Measurements from ENCODE around the gene GUCA1A. TPM values are rescaled to one million over a fixed set of nuclear protein-coding genes. Genes with fewer than 3 reads are reported as not detected.

GUCA1A gene
- not detected in 2 replicates for total RNA-seq

DNA sequence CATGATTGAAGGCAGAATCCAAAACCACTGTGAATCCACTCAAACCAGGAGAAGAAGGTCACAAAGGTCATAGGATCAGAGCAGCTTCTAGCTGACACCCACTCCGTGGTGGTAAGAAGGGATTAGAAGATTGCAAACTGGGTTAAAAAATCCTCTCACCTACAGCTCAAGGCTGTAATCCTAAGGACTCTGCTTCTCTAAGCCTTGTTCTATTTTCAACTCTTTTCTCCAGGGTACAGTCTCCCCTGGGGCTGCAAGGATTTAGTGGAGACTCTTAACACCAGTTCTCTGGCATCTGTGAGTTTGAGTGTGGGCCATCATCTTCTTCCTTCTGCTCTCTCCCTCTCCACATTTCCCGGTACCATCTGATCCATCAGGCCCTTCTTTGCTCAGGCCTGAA is at the start of gene GUCA1A:
Gene GUCA1A, plus strand, starts transcription at position 264 of the 400 bp plus-strand sequence. CDS start 250 bp downstream, outside the sequence.

DNA sequence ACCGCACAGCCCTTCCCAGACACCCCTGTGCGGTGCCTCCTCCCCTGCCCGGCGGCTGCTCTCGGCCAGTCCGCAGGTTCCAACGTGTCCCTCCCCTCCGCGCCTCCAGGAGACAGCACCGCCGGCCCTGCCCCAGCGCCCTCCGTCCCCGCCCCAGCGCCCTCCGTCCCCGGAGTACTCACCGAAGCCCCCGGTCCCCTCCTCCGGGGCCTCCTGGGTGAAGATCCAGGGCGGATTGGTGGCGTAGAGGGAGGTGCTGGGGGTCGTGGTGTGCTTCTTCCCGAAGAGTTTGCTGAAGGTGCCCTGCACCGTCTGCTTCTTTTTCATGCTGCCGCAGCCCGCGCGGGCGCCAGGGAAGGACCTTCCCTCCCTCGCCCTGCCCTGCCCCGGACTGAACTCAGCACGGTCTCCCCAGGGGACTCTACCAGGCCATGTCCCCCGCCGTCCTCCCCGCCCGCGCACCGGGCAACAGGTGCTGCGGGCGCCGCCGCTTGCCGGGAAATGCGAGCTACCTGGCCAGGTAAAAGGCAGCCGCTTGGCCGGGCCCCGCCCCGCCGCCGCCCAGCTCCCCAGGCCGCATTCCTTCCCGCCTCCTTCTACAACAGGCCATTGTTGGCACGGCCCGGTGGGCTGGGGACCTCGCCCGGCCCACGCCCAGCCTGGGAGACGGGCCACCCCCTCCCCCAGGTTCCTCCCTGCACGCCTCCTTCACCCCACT is 30.9 kb upstream of the GUCA1A start, which contains the start of gene C6orf132:
Gene C6orf132, minus strand, starts transcription at position 503 of the 718 bp plus-strand sequence. Its CDS starts 176 bp downstream, at position 327.

DNA sequence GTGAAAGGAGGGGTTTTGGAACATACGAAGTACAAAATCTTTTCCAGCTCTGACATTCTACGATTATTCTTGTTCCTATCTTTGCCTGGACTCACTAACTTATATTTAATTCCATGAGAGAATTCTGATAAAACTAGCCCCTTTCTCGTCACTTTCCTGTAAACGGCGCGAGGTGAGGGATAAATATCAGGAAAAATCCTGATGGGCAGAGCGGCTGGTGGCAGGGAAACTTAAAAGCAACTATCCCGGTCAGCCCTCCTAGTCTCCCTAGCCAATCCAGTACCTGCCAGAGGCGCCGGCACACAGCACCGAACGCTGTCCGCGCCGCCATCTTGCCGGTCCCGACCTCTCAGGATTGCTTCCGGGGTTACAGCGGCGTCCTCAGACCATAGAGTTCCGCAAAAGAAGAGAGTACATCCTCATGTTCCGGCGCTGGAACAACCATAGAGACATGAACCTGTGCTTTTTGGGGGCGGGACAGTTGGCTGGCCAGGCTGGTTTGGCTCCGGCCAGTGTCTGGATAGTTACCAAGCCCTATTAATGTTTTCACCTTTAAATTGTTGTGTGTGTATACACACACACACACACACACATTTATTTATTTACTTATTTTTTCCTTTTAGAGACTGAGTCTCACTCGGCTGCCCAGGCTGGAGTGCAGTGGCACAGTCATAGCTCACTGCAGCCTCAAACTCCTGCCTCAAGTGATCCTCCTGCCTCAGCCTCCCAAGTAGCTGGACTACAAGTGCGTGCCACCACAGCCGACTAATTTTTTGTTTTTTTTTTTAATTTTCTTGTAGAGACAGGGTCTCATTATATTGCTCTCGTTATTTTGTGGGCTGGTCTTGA is 44.6 kb downstream of the GUCA1A start, which contains the start of gene MRPS10:
Gene MRPS10, minus strand, starts transcription at position 343 of the 849 bp plus-strand sequence. Its CDS starts 12 bp downstream, at position 331.

Other genes starting within 250 kb of the GUCA1A start
- gene CCND3, start 231.6 kb upstream of the GUCA1A start, total RNA-seq = 43.1 and 51.2 TPM in 2 replicates
- 19.5 and 25.3 TPM in 2 replicates for gene TAF8, start 122.8 kb upstream of the GUCA1A start, total RNA-seq
- gene C6orf132, start 30.7 kb upstream of the GUCA1A start, total RNA-seq = not detected in 2 replicates
- gene GUCA1B, start 21.6 kb downstream of the GUCA1A start, total RNA-seq = 0.22 and 0.27 TPM in 2 replicates
- 61.3 and 74.1 TPM in 2 replicates for gene MRPS10, start 44.5 kb downstream of the GUCA1A start, total RNA-seq